ENCODE measurements around the gene SOCS2.

Gene SOCS2

DNA sequence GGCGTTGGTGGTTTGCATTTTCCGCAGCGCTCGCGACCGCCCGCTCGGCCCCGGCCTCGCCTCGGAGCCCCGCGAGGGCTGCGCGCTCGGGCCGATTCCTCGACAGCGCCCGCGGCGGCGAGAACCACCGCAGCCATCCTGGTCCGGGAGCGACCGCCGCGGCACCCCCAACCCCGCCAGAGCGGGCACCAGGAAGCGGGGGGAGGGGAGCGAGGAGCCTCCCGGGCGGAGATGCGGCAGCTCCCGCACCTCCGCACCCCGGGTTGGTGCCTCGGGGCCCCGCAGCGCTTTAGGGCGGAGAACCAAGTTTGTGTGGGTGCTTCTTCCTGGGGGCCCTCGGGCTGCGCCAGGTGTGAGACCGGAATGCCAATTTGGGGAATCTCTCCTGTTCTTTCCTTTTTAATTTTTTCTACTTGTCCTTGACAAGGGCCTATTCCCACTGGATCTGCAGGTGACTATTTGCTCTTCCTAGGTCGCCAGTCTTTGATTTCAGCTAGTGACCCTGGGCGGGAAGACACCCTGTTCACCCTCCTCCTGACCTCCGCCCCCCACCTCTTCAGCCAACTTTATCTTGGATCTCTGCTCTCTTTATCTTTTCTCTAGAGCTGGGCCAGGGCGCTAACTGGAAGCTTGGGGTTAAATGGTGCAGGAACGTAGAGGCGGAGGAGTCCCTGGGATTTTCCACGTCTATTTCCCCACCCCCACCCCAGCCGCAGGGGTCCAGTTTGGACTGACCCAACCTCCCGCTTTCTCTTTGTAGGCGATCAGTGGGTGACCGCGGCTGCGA is at the start of gene SOCS2:
SOCS2 (plus strand) TSS at position 751 of the 787 bp plus-strand sequence. CDS start 223 bp downstream, outside the sequence.
- DNase-seq (ENCODE audit: extremely low read depth, insufficient read length): peak; percentile 42
- TF ChIP-seq, protein P1, sequence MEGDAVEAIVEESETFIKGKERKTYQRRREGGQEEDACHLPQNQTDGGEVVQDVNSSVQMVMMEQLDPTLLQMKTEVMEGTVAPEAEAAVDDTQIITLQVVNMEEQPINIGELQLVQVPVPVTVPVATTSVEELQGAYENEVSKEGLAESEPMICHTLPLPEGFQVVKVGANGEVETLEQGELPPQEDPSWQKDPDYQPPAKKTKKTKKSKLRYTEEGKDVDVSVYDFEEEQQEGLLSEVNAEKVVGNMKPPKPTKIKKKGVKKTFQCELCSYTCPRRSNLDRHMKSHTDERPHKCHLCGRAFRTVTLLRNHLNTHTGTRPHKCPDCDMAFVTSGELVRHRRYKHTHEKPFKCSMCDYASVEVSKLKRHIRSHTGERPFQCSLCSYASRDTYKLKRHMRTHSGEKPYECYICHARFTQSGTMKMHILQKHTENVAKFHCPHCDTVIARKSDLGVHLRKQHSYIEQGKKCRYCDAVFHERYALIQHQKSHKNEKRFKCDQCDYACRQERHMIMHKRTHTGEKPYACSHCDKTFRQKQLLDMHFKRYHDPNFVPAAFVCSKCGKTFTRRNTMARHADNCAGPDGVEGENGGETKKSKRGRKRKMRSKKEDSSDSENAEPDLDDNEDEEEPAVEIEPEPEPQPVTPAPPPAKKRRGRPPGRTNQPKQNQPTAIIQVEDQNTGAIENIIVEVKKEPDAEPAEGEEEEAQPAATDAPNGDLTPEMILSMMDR (IDR thresholded peaks at IDR 0.05; ENCODE audit: insufficient read depth, low read length, poor library complexity, severe bottlenecking): no peak
- Histone ChIP-seq H3K27me3 (replicated peaks; ENCODE audit: control insufficient read depth, insufficient read depth, low read length) (peaks cover 4% of the 10 kb centered on the region), H3K36me3 (ENCODE audit: control insufficient read depth, insufficient read depth, low read length) (no peaks in the 10 kb centered on the region), H3K4me3 (replicated peaks; ENCODE audit: low read depth, low read length) (peak within 1 kb of the TSS; percentile 63)

- H3K36me3 ChIP-seq (ENCODE audit: control insufficient read depth, insufficient read depth, low read length): no peaks in the 10 kb centered on the region
- TF ChIP-seq, protein P1 (IDR thresholded peaks at IDR 0.05; ENCODE audit: insufficient read depth, low read length, poor library complexity, severe bottlenecking): no peak
- H3K4me3 ChIP-seq (replicated peaks; ENCODE audit: low read depth, low read length): no peak overlapping the region
- H3K27me3 ChIP-seq (replicated peaks; ENCODE audit: control insufficient read depth, insufficient read depth, low read length): no peaks in the 10 kb centered on the region; the same call in 1 of the 2 replicates
- no peak for DNase-seq (ENCODE audit: extremely low read depth, insufficient read length)
Measured at GRCh38 chr12:93524386-93525133, 47.9 kb upstream of the SOCS2 start.

DNA sequence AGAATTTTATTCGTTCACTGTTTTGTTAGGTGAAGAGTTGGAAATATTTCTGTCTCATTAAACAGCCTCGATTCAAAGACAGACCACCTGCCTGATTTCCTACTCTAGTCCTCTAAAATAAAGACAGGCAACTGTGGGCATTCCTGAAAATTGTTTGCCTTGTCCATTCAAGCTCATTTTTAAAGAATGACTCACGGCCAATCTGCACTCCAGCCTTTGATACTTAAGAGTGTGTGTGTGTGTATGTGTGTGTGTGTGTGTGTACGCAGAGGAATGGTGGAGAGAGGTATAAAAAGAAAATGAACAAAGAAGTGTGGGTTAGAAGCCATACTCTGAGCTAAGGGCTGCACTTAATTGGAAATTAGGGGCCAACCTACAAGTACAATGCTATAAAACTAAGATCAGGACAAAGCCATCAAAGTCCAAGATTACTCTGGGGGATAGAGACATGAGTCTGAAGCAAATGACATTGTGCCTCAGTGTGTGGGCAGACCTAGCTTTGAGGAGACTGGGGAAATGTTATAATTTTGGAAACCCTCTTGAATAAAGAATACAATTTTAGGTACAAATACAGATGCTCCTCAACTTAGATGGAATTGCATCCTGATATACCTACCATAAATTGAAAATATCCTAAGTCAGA is 45.6 kb upstream of the SOCS2 start:
- DNase-seq (ENCODE audit: extremely low read depth, insufficient read length): no peak
- no peak overlapping the region for H3K4me3 ChIP-seq (replicated peaks; ENCODE audit: low read depth, low read length)
- H3K27me3 ChIP-seq (replicated peaks; ENCODE audit: control insufficient read depth, insufficient read depth, low read length): no peaks in the 10 kb centered on the region; the same call in 1 of the 2 replicates
- H3K36me3 ChIP-seq (ENCODE audit: control insufficient read depth, insufficient read depth, low read length): no peaks in the 10 kb centered on the region
- TF ChIP-seq, protein P1 (IDR thresholded peaks at IDR 0.05; ENCODE audit: insufficient read depth, low read length, poor library complexity, severe bottlenecking): no peak

DNA sequence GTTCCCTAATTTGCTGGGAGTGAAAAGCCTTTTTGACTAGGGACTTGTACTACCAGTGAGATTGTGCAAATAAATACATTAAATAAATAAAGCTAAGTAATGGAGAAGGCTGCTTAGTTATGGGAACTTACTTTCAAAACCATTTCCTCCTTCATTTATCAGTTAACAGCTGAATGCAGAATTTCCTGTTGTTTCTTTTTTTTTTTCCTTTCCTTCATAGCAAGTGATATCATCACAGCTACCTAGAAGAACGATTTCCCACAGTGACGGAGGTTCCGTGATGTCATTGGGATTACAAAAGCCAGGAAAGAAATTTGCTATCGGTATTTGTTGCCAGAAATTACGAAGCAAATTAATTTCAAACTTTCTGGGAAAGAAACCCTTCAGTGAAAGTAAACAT is 42.1 kb upstream of the SOCS2 start:
- Histone ChIP-seq H3K27me3 (replicated peaks; ENCODE audit: control insufficient read depth, insufficient read depth, low read length) (no peaks in the 10 kb centered on the region), H3K4me3 (replicated peaks; ENCODE audit: low read depth, low read length) (no peak overlapping the region), H3K36me3 (ENCODE audit: control insufficient read depth, insufficient read depth, low read length) (no peaks in the 10 kb centered on the region)
- TF ChIP-seq, protein P1 (IDR thresholded peaks at IDR 0.05; ENCODE audit: insufficient read depth, low read length, poor library complexity, severe bottlenecking): no peak
- DNase-seq (ENCODE audit: extremely low read depth, insufficient read length): no peak

GRCh38 chr12:93533310-93533709 is 39.2 kb upstream of the SOCS2 start:
- TF ChIP-seq, protein P1 (IDR thresholded peaks at IDR 0.05; ENCODE audit: insufficient read depth, low read length, poor library complexity, severe bottlenecking): no peak

More at GRCh38 chr12:93533310-93533709, 39.2 kb upstream of the SOCS2 start:
- no peak for DNase-seq (ENCODE audit: extremely low read depth, insufficient read length)
- Histone ChIP-seq H3K27me3 (replicated peaks; ENCODE audit: control insufficient read depth, insufficient read depth, low read length) (no peaks in the 10 kb centered on the region), H3K4me3 (replicated peaks; ENCODE audit: low read depth, low read length) (no peak overlapping the region), H3K36me3 (ENCODE audit: control insufficient read depth, insufficient read depth, low read length) (no peaks in the 10 kb centered on the region)

Data from GM06990 (cell line).